GM18517 (cell line): ENCODE measurements around the gene CAPG.
"Not testable (repeated sequence)": the region's sequence is repeated elsewhere in the genome, so short reads cannot be mapped to it uniquely, and the experiment has no call there.

Experiments used
- ATAC-seq: cut with Tn5 transposase; IDR thresholded peaks from one replicate; pipeline ENCODE4 v1.9.1; 2021; ENCODE audit warnings: mild to moderate bottlenecking, moderate library complexity; ENCODE audit not compliant: unreplicated experiment

The CAPG gene

GRCh38 chr2:85421260-85422071 lies 11.3 kb upstream of the CAPG start:
- ATAC-seq = no peak

- ATAC-seq = peak; percentile 64
These were observed 10.5 kb upstream of the CAPG start for GRCh38 chr2:85420536-85421259.

GRCh38 chr2:85419009-85419675 lies 9.0 kb upstream of the CAPG start:
- ATAC-seq = no peak

GRCh38 chr2:85418132-85419008 lies 8.2 kb upstream of the CAPG start, which contains the start of gene SH2D6:
Gene SH2D6 (plus strand): TSS chr2:85418714. CDS start chr2:85429466, 10,752 bp downstream.
- peak; percentile 82 for ATAC-seq

GRCh38 chr2:85415980-85416650 lies 5.9 kb upstream of the CAPG start:
- ATAC-seq = no peak

- ATAC-seq = no peak
These were observed 4.8 kb upstream of the CAPG start for GRCh38 chr2:85414761-85415553.

- not testable (repeated sequence) for ATAC-seq
These were observed 4.2 kb upstream of the CAPG start for GRCh38 chr2:85414421-85414759.

- ATAC-seq = no peak
These were observed 3.6 kb upstream of the CAPG start for GRCh38 chr2:85413592-85414420.

GRCh38 chr2:85411405-85411748 lies 1.2 kb upstream of the CAPG start:
- no peak for ATAC-seq

GRCh38 chr2:85410584-85411404 lies 628 bp upstream of the CAPG start:
- ATAC-seq = peak; percentile 6

GRCh38 chr2:85405201-85406059 lies 4.7 kb downstream of the CAPG start:
- no peak for ATAC-seq

- no peak for ATAC-seq
These were observed 8.3 kb downstream of the CAPG start for GRCh38 chr2:85401844-85402243.

- ATAC-seq = no peak
These were observed 8.7 kb downstream of the CAPG start for GRCh38 chr2:85401464-85401805.

GRCh38 chr2:85400541-85401463 lies 9.4 kb downstream of the CAPG start:
- ATAC-seq = no peak

GRCh38 chr2:85400023-85400422 lies 10.1 kb downstream of the CAPG start:
- no peak for ATAC-seq

- ATAC-seq = no peak
These were observed 11.0 kb downstream of the CAPG start for GRCh38 chr2:85399183-85399455.
